RWPE2 (cell line): ENCODE data around the gene RALA.

Experiments used
- ATAC-seq: fragments of 200-7000 bp; cut with Tn5 transposase; 3 replicates; pipeline ENCODE4 v1.9.1; 2021; ENCODE audit warnings: low read depth
- DNase-seq: peaks from one replicate; pipeline ENCODE4 v3.0.0-alpha.2; 2020; ENCODE audit warnings: low spot score
- H3K27ac ChIP-seq: fragments of 450-650 bp; 2 replicates; pipeline ENCODE4 v1.5.1; 2017; ENCODE audit warnings: mild to moderate bottlenecking; ENCODE audit not compliant: poor library complexity, severe bottlenecking
- H3K27me3 ChIP-seq: fragments of 250-450 bp; sonication (Bioruptor Pico); 2 replicates; pipeline ENCODE4 v1.5.1; 2021; ENCODE audit warnings: mild to moderate bottlenecking, moderate library complexity; ENCODE audit not compliant: insufficient read depth, poor library complexity, severe bottlenecking
- H3K36me3 ChIP-seq: fragments of 250-450 bp; sonication (Bioruptor Pico); 2 replicates; pipeline ENCODE4 v1.5.1; 2020; ENCODE audit warnings: low read depth, mild to moderate bottlenecking, moderate library complexity
- H3K4me1 ChIP-seq: fragments of 250-450 bp; sonication (Bioruptor Pico); 2 replicates; pipeline ENCODE4 v1.5.1; 2021; ENCODE audit warnings: mild to moderate bottlenecking, moderate library complexity; ENCODE audit not compliant: insufficient read depth, poor library complexity, severe bottlenecking
- H3K4me3 ChIP-seq: fragments of 250-450 bp; sonication (Bioruptor Pico); 2 replicates; pipeline ENCODE4 v1.5.1; 2021; ENCODE audit warnings: mild to moderate bottlenecking, moderate library complexity; ENCODE audit not compliant: severe bottlenecking
- H3K9me3 ChIP-seq: fragments of 250-450 bp; sonication (Bioruptor Pico); 2 replicates; pipeline ENCODE4 v1.5.1; 2021; ENCODE audit warnings: mild to moderate bottlenecking, moderate library complexity; ENCODE audit not compliant: severe bottlenecking
- CTCF ChIP-seq: fragments of 450-650 bp; IDR thresholded peaks from one replicate; pipeline ENCODE4 v1.5.1; 2017; ENCODE audit warnings: mild to moderate bottlenecking, moderate library complexity; ENCODE audit not compliant: poor library complexity, severe bottlenecking

RALA gene

GRCh38 chr7:39582536-39582935 is 40.8 kb upstream of the RALA start:
- Histone ChIP-seq H3K27me3 (no peaks in the 10 kb centered on the region), H3K4me3 (no peak overlapping the region), H3K27ac (no peak overlapping the region), H3K36me3 (no peaks in the 10 kb centered on the region), H3K4me1 (no peaks in the 10 kb centered on the region), H3K9me3 (no peaks in the 10 kb centered on the region)
- TF ChIP-seq CTCF: no peak
- DNase-seq (no peak), ATAC-seq (no peak)

DNA sequence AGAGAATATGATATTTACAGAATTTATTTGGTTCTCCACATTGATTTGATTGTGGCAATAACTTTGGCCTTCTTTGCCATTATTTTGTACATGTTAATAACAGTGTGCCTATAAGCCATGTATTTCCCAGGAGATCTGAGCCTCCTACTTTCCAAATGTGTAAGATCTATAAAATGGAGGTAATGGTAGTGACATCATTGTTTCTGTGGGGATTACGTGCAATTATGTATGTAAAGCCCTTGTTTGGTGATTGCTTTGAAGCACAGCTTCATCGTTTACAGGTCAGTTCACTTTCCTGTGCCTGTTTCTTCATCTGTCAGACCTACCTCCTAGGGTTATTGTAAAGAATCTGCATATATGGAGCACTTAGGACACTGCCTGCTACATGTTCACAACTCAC is 39.8 kb upstream of the RALA start:
- Histone ChIP-seq H3K4me3 (no peak overlapping the region), H3K27ac (no peak overlapping the region), H3K27me3 (no peaks in the 10 kb centered on the region), H3K4me1 (no peaks in the 10 kb centered on the region), H3K36me3 (no peaks in the 10 kb centered on the region), H3K9me3 (no peaks in the 10 kb centered on the region)
- no peak for ATAC-seq
- DNase-seq: no peak
- TF ChIP-seq CTCF: no peak

- DNase-seq (no peak), ATAC-seq (peak; percentile 46; the same call in 1 of the 3 replicates)
- H3K4me3 ChIP-seq: no peak overlapping the region
- H3K36me3 ChIP-seq: no peaks in the 10 kb centered on the region
- H3K27me3 ChIP-seq: no peaks in the 10 kb centered on the region
- TF ChIP-seq CTCF: no peak
- no peaks in the 10 kb centered on the region for H3K9me3 ChIP-seq
- peaks cover 5% of the 10 kb centered on the region for H3K4me1 ChIP-seq
- no peak overlapping the region for H3K27ac ChIP-seq
Measured at GRCh38 chr7:39587393-39587792, 36.0 kb upstream of the RALA start.

DNA sequence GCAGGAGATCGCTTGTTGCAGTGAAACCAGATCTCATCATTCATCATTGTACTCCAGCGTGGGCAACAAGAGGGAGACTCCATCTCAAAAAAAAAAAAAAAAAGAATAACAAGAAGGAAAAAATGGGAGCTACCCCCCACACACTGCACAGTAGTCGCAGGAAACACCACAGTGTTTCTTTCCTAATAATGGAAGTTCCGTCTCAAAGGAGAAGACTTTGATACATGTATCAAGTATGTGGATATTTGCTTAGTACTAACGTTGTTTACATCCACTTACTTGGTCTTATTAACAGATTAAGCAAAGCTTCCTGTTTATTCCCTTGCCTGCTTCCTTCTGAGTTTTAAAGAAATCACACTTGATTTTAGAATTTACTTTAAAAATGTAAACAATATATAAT is 35.0 kb upstream of the RALA start:
- Histone ChIP-seq H3K27ac (no peak overlapping the region), H3K9me3 (no peaks in the 10 kb centered on the region), H3K36me3 (no peaks in the 10 kb centered on the region), H3K27me3 (no peaks in the 10 kb centered on the region), H3K4me3 (no peak overlapping the region), H3K4me1 (peaks cover 5% of the 10 kb centered on the region)
- ATAC-seq (no peak), DNase-seq (no peak)
- no peak for TF ChIP-seq CTCF

DNA sequence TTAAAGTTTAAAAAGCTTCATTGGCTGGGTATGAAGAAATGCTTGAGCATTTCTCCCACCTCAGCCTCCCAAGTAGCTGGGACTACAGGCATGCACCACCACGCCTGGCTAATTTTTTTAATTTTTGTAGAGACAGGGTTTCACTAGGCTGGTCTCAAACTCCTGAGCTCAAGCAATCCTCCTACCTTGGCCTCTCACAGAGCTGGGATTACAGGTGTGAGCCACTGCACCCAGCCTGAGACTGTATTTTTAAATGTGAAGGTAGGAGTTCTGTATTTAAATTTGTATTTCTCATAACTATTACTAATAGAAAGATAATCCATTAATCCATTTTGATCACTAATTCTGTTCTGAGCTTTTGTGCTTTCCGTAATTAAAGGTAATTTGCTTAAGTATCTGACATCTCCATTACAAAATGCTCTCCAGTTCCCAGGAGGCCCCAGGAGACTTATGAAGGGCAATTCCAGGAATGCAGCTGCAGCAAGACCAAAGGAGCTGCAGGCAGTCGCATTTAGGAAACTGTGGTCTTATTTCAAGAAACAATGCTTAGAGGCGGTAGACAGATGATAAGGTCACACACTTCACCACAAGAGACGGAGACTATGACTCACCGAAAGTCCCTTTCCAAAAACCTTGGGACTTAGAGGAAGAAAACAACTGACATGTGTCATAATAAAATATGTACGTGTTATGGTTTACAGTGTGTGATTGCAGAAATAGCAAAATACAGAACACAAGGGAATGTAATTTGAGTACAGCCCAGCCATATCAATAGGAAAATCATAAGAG is 33.9 kb upstream of the RALA start:
- no peaks in the 10 kb centered on the region for H3K9me3 ChIP-seq
- H3K4me3 ChIP-seq: no peak overlapping the region
- no peak overlapping the region for H3K27ac ChIP-seq
- ATAC-seq (peak; percentile 61), DNase-seq (no peak)
- no peaks in the 10 kb centered on the region for H3K27me3 ChIP-seq
- no peaks in the 10 kb centered on the region for H3K36me3 ChIP-seq
- no peak for TF ChIP-seq CTCF
- peaks cover 5% of the 10 kb centered on the region for H3K4me1 ChIP-seq
